Right ventricle myocardium superior (tissue), 1 donor: ENCODE results near the gene C1GALT1C1L. TPM values are rescaled to one million over a fixed set of nuclear protein-coding genes. Genes with fewer than 3 reads are reported as not detected.
A peak's percentile ranks its signal among the peaks of the same experiment; 100 is the strongest.
"Not testable (repeated sequence)": the region's sequence is repeated elsewhere in the genome, so short reads cannot be mapped to it uniquely, and the experiment has no call there.

Experiments used
- ATAC-seq: fragments of 200-7000 bp; cut with Tn5 transposase; one replicate; pipeline ENCODE4 v1.9.1; 2020; ENCODE audit warnings: mild to moderate bottlenecking; ENCODE audit not compliant: poor library complexity
- DNase-seq: peaks from one replicate; pipeline ENCODE4 v3.0.0-alpha.2; 2020
- intact Hi-C: fragments of 100-400 bp; cut with DNase I; formaldehyde crosslinking; loops from one replicate; pipeline ENCODE4 v1.11.2; 2022
- total RNA-seq: library from RNA; stranded (reverse); fragmentation: NEBNext Ultra II Directional; extraction: Animal tissue kit (Norgen Biotek cat#: 25700); gene quantifications from one replicate; pipeline ENCODE4 v1.2.1, GENCODE V29; 2021
- donor health status: DM: no; HTN: yes; CAD: no; lungs with severe emphysema.

Gene C1GALT1C1L
- total RNA-seq, 1 donor from 2014 or later, result 1.1 TPM

DNA sequence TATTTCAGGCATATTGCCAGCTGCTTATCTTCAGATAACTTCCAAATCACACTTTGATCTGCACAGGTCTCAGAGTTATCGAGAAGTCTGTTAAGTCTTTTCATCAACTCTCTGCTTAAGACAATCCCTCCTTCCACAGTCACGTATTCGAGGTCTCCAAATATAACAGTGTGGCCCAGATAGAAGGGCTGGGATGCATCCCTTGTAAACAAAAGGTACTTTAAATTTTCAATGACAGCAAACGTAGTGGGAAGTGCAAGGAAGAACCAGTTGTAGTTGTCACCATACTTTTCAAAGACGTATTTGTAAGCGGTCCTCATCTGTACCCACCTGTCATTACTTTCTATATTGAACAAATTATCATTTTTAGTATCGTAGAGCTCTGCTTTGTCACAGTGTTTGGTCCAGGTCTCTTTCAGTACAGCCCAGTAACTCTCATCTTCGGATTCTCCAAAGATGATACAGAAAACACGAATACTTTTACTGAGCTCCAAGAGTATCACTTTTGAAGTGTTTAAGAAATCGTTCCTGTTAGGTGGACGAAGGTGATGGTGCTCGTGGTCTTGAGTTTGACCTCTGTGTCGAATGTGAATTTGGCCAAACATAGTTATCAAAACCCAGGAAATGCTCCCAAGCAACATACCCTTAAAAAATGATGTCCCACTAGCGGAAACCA lies 445 bp downstream of the C1GALT1C1L start:
- no peak for DNase-seq
- intact Hi-C loops, result no loop called here
- ATAC-seq, result peak; percentile 24

DNA sequence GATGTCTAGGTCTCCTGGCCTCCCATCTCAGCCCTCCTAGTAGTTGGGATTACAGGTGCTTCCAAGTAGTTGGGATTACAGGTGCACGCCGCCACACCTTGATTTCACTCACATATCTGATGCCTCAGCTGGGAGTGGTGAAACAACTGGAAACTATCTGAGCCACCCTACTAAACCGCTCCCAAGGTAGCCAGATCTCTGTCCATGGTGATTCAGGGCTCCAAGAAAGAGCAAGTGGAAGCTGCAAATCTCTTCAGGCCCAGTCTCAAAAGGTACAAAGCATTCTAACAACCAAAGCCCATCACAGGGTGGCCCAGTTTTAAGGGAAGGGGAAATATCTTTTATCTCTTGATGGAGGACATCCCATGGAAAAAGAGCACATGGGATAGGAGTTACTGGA lies 19.0 kb downstream of the C1GALT1C1L start:
- intact Hi-C loops, result no loop called here
- no peak for DNase-seq
- ATAC-seq, result no peak

DNA sequence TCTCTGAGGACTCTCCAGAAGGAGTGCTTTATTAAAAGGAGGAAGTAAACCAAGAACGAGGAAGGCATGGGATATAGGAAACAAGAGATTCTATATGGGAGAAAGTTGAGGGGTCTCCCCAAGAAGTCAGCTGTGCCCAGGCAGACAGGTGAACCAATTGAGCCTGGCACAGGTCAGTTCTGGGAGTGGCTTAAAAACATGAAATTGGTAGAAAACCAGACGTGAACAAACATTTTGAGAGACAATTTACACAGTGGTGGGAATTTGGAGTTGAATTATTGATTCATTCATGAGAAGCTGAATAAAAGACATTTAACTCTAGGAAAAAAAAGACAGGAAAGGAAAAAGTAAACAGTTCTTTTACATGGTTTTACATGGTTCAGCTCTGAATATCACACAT lies 22.7 kb downstream of the C1GALT1C1L start:
- intact Hi-C loops, result no loop called here
- ATAC-seq, result no peak
- no peak for DNase-seq

DNA sequence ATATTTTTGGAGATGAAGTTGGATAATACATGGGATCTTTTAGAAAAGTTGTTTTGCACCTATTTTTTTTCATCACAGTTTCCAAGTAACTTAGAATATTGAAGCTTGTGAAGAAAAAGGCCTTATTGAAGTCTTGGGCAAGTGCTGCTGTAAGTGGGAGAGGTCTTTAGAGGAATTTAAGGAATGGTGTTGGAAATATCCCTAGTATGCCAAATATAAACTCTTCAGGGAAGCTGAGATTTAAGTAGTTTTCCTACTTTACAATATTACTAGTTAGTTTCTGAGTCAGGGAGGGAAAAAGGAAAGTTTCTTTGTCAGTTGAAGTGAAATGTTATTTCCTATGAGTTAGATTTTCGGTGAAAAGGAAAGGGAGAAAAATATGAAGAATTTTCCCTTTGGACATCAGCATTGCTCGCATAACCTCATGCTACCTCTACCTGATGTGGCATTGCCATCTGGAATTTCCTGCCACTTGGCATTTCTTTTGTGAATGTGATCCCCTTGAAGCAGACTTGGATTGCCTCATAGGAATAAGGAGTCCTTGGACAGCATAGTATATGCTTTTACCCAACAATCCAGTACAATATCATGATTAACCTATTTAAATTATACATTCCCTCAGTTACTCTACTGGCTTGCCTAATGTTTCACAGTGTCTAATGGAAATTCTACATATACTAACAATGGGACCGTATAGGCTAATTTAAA lies 27.1 kb downstream of the C1GALT1C1L start:
- intact Hi-C loops, result no loop called here
- ATAC-seq (no peak), DNase-seq (no peak)

GRCh38 chr2:43643680-43644079 lies 32.5 kb downstream of the C1GALT1C1L start:
- ATAC-seq, result no peak
- DNase-seq, result no peak
- intact Hi-C loops, result no loop called here

- ATAC-seq (no peak), DNase-seq (no peak)
- intact Hi-C loops, result no loop called here
These were observed 33.9 kb downstream of the C1GALT1C1L start for GRCh38 chr2:43642363-43642762.

DNA sequence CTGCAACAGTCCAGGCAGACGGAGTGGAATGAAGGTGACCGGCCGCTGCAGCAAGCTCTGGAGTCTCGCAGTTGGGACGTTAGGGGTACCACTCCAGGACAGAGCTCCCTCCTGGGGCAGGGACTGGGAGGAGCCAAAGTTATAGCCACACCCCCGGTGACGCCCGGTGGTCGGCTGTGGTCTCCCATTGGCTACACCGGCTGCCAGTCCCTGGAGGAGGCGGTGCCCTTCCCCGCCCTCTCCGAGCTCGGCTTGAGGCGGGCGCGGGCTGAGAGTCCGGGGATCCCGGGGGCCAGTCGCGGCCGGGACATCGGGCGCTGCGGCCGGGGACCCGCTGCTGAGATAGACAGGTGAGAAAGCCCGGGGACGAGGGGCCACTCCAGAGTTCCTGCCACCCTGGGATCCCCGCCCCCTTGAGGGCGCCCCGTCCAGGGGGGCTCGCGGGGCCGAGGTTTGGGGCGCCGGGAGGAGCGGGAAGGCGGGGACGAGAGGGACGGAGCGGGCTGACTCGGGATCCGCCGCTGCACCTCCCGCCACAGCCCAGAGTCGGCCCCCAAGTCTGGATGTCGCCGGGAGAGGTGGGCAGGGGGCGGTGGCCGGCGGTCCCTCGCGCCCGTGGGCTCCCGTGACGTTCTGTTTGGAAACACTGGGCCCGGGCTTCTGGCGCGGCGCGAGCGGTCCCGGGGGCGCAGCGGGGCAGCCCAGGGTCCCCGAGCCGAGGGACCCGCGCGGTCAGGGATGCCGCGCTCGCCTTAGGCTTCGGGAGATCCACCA lies 39.0 kb downstream of the C1GALT1C1L start, which contains the start of gene PLEKHH2:
Gene PLEKHH2 (plus strand): TSS at position 231 of the 774 bp plus-strand sequence. CDS start 7,414 bp downstream, outside the sequence.
- intact Hi-C loops, result no loop called here
- ATAC-seq (peak; percentile 99), DNase-seq (peak; percentile 90)

- ATAC-seq (no peak), DNase-seq (no peak)
- intact Hi-C loops, result no loop called here
These were observed 39.6 kb downstream of the C1GALT1C1L start for GRCh38 chr2:43636621-43637020.

DNA sequence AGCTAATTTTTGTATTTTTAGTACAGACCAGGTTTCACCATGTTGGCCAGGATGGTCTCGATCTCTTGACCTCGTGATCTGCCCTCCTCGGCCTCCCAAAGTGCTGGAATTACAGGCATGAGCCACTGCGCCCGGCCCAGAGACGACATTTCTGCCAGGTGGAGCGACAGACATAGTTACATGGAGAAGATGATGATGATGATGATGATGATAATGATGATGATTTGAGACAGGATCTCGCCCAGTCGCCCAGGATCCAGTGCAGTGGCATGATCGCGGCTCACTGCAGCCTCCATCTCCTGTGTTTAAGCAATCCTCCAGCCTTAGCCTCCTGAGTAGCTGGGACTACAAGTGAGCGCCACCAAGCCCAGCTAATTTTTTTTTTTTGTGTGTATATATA lies 40.1 kb downstream of the C1GALT1C1L start:
- ATAC-seq, intact Hi-C loops, DNase-seq: not testable (repeated sequence)

DNA sequence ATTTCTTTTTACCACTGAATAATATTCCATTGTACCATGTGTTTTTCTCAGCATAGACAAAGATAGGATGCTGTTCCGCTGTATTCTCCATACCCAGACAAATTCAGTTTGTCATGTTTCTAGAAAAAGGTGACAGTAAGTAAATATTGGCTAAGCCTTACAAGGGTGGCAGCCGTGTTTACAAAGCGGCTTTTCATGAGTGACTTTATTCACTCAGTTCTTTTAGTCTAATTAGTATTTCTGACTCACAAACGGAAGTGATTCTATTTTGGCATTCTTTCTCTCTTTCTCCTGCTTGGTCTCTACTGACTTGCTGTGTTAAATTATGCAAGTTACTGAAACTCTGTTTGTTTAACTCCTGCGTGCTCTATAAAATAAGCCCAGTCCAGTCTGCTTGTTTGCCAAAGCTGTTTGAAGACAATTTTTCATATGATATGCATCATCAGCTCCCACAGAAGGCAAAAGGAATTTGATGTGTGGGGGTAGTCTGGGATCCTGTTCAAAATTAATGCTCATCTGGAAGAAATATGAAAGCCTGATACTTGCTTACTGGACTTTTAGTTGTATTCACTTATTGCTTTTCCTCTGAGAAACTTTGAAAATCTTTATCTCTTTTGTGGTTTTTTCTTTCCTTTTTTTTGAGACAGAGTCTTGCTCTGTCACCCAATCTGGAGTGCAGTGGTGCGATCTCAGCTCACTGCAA lies 41.5 kb downstream of the C1GALT1C1L start:
- DNase-seq (no peak), ATAC-seq (no peak)
- intact Hi-C loops, result no loop called here

GRCh38 chr2:43631618-43632317 lies 44.5 kb downstream of the C1GALT1C1L start:
- intact Hi-C loops, result no loop called here
- DNase-seq (no peak), ATAC-seq (no peak)

Other genes starting within 250 kb of the C1GALT1C1L start
- gene THADA, start 80.4 kb downstream of the C1GALT1C1L start, total RNA-seq, result 14.2 TPM
- gene PLEKHH2, start 39.2 kb downstream of the C1GALT1C1L start, total RNA-seq, result 1.2 TPM
- 5.4 TPM for gene DYNC2LI1, start 97.6 kb upstream of the C1GALT1C1L start, total RNA-seq
- not detected for gene ABCG5, start 162.4 kb upstream of the C1GALT1C1L start, total RNA-seq
- gene ABCG8, start 162.5 kb upstream of the C1GALT1C1L start, total RNA-seq, result 0.11 TPM